GM18502 (cell line): ENCODE measurements around the gene RAVER2.
A peak's percentile ranks its signal among the peaks of the same experiment; 100 is the strongest.
"Not testable (repeated sequence)": the region's sequence is repeated elsewhere in the genome, so short reads cannot be mapped to it uniquely, and the experiment has no call there.

Experiments used
- ATAC-seq: cut with Tn5 transposase; IDR thresholded peaks from one replicate; pipeline ENCODE4 v1.9.1; 2021; ENCODE audit warnings: mild to moderate bottlenecking; ENCODE audit not compliant: unreplicated experiment, poor library complexity

Gene RAVER2, protein sequence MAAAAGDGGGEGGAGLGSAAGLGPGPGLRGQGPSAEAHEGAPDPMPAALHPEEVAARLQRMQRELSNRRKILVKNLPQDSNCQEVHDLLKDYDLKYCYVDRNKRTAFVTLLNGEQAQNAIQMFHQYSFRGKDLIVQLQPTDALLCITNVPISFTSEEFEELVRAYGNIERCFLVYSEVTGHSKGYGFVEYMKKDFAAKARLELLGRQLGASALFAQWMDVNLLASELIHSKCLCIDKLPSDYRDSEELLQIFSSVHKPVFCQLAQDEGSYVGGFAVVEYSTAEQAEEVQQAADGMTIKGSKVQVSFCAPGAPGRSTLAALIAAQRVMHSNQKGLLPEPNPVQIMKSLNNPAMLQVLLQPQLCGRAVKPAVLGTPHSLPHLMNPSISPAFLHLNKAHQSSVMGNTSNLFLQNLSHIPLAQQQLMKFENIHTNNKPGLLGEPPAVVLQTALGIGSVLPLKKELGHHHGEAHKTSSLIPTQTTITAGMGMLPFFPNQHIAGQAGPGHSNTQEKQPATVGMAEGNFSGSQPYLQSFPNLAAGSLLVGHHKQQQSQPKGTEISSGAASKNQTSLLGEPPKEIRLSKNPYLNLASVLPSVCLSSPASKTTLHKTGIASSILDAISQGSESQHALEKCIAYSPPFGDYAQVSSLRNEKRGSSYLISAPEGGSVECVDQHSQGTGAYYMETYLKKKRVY

GRCh38 chr1:64744492-64745180 is at the start of gene RAVER2:
Gene RAVER2, plus strand, starts transcription at chr1:64745075. Its CDS starts 98 bp downstream, at chr1:64745173.
- ATAC-seq, result peak; percentile 67

DNA sequence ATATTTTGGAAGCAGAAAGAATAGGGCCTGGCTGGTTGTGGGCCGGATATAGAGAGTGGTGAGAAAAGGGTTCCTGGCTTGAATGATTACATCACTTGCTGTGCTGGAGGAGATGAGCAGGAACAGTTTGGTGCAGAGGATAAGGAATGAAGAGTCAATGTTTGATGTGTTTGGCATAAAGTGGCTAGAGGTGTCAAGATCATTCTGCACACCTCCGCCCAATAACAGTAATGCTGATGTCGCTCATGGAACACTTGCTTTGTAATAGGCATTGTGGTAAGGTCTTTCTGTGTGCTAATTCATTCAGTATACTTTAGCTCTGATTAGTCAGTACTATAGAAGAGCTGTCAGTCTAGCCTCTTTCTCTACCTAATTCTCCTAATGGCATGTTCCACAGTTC is 48.0 kb upstream of the RAVER2 start:
- ATAC-seq, result no peak

DNA sequence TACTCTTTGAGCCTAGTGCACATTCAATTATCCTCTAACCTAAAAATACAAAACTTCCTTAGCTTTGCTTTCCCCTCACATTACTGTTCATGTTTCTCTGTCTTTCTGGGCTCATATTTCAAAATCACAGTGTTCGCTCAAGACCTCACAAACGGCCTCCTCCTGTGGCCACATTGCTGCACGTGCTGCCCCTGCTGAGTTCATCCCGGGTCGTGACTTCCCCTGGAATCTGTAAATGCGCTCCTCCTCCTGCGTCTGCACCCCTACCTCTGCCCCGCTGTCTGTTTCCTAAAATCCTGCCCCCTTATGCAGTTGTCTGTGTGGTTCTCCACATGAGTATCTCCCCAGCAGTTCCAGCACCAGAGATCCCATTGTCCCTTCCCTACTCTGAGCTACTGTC is 45.5 kb upstream of the RAVER2 start:
- no peak for ATAC-seq

DNA sequence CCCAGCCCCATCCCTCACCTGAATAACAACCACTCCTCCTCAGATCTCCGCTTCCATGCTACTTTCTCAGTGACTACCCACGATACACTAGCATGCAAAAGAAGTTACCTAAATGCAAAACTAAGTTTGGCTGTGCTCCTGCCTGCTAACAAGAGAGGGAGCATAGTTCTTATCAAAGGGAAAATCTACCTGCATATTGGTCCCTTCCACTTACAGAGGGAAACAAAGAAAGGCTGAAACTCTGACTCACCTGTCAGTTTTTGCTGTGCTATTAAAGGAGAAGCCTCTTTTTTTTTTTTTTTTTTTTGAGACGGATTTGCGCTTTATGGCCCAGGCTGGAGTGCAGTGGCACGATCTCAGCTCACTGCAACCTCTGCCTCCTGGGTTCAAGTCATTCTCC is 43.8 kb upstream of the RAVER2 start:
- no peak for ATAC-seq

DNA sequence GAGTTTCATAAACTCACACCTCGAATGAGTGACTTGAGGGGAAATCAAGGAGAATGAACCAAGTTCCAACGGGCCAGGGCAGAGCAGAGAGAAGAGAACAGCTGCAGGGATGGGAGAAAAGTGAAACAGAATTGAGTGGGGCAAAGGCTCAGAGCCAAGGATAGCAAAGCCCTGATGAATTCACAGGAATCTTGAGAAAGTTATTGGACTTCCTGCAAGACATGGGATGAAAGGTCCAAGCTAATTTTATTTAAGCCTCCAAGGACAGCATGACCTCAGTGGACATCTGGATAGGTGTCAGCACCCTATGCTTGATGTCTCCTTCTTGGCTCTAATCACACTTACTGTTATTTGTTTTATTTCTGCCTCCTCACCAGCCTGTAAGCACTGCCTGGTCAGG is 43.0 kb upstream of the RAVER2 start:
- ATAC-seq, result no peak

DNA sequence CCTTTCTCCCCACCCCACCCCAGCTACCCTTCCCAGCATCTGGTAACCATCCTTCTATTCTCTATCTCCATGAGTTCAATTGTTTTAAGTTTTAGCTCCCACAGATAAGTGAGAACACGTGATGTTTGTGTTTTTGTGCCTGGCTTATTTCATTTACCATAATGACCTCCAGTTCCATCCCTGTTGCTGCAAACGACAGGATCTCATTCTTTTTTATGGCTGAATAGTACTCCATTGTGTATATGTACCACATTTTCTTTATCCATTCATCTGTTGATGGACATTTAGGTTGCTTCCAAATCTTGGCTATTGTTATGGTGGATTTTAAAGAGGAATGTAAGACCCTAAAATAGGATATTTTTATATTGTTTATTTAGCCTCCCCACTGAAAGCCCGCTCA is 42.2 kb upstream of the RAVER2 start:
- ATAC-seq, result not testable (repeated sequence)

DNA sequence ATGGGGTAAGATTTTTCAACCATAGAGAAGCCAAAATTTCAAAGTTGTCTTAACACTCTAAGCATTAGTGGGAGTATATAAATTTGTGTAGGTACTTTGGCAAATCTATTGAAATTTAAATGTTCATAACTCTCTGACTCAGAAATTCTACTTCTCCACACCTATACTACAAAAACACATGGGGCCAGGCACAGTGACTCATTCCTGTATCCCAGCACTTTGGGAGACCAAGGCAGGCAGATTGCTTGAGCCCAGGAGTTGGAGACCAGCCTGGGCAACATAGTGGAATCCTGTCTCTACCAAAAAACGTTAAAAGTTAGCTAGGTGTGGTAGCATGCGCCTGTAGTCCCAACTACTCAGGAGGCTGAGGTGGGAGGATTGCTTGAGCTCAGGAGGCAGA is 41.3 kb upstream of the RAVER2 start:
- no peak for ATAC-seq

- ATAC-seq, result no peak
These were observed 39.3 kb upstream of the RAVER2 start for GRCh38 chr1:64705591-64705990.

DNA sequence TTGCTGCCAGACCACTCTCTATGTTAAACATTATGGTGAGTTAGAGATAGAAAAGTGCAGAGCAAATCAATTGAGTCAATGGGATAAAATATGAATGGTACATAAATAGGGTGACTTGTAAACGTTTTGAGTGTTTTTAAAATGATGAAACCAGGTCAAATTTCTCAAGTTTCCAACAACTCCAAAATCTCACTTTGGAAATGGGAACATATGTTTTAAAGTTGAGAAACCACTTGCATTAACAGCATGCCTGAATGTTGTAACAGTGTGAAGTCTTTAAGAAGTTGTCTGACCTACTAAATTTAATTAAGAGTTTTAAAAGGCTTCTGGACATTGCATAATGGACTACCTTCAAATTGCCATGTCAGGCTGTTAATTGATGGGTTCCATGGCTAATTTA is 33.6 kb upstream of the RAVER2 start:
- no peak for ATAC-seq

DNA sequence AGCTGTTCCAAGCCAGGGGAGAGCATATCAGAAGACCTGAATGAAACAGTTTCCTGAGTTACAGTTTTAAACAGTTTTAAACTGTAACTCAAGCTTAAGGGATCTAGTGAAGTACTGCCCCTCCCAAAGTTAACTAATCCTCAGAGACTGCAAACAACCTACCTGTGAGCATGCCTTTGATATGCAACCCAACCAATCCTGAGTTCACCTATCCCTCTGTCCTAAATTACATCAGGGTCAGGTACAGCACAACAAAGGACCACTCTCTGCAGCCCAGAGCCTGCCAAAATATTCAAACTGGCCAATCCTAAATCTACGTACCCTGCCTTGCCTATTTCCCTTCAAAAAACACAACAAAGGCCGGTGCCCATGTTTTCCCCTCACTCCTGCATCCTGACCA is 32.8 kb upstream of the RAVER2 start:
- ATAC-seq, result no peak

- no peak for ATAC-seq
These were observed 29.7 kb upstream of the RAVER2 start for GRCh38 chr1:64715186-64715585.

DNA sequence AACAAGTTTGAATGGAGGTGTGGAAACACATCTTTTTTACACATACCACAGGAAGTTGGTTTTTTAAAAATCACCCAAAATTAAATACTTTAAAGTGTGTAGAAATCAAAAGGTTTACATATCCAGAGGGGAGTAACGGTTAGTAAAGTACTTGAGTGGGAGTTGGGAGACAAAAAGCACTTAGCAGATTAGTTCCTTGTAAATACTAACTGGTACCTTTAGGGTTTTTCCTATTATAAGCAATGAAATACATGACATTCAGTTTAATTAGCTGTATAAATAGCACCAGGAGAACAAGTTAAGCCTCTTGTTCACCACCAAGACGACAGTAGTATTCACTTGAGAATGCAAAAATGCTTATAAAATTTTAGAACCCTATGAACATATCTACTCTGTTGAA is 23.7 kb upstream of the RAVER2 start:
- no peak for ATAC-seq

- no peak for ATAC-seq
These were observed 23.2 kb upstream of the RAVER2 start for GRCh38 chr1:64721576-64722145.

GRCh38 chr1:64727861-64728260 is 17.0 kb upstream of the RAVER2 start:
- no peak for ATAC-seq

- no peak for ATAC-seq
These were observed 11.1 kb upstream of the RAVER2 start for GRCh38 chr1:64733581-64734286.

DNA sequence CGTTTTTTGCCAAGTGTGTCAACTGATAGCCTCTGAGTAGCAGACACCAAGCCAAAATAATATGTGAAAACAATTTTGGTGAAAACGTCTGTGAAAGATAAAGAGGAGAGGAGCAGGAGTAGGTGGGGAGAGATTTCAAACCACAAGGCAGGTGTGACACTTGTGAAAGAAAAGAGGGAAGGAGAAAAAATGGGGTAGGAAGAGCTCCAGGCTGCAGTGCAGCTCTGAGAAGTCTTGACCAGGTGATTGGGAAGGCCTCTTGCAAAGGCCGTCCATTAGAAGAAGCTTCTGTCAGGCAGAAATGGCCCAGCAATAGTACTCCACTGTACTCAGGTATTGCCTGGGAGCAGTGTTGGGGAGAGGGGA is 10.6 kb upstream of the RAVER2 start:
- no peak for ATAC-seq

- ATAC-seq, result not testable (repeated sequence)
These were observed 4.2 kb upstream of the RAVER2 start for GRCh38 chr1:64740687-64741086.

- no peak for ATAC-seq
These were observed 852 bp upstream of the RAVER2 start for GRCh38 chr1:64743954-64744491.

DNA sequence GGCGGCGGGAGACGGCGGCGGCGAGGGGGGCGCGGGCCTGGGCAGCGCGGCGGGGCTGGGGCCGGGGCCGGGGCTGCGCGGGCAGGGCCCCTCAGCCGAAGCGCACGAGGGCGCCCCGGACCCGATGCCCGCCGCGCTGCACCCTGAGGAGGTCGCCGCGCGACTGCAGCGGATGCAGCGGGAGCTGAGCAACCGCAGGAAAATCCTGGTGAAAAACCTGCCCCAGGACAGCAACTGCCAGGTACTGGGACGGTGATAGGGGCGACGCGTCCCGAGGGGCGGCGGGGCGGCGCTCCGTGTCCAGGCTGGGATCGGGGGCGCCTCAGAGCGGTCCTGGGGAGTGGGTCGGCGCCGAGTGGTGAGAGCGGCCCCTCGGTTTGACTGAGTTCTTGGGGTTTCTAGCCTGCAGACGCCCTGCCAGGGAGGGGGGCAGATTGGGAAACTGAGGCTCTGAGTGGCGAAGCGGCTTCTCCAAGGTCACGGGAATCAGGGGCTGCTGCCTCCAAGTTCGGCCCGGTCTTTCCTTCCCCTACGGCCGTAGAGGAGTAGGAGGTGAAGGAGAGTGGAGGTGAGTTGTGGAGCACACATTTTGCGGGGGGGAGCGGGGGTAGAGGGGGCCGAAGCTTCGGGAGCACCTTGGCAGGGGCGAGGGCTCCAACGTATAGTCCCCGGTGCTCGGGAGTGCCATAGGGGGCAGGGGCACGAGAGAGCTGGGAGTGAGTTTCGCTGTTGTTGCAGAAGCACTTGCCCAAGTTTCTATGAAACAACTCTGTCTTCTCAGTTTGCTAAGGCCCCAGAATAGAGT is 508 bp downstream of the RAVER2 start:
- peak; percentile 51 for ATAC-seq
